ENCODE data around the gene SLC19A3.
"Not testable (repeated sequence)": the region's sequence is repeated elsewhere in the genome, so short reads cannot be mapped to it uniquely, and the experiment has no call there.

Gene SLC19A3

GRCh38 chr2:227701556-227701955 lies 16.3 kb downstream of the SLC19A3 start:
- DNase-seq, result no peak

GRCh38 chr2:227696990-227697679 lies 20.7 kb downstream of the SLC19A3 start:
- DNase-seq, result no peak

GRCh38 chr2:227687189-227687588 lies 30.6 kb downstream of the SLC19A3 start:
- no peak for DNase-seq

- no peak for DNase-seq
Measured at GRCh38 chr2:227684258-227684657, 33.6 kb downstream of the SLC19A3 start.

- DNase-seq, result no peak
Measured at GRCh38 chr2:227677928-227678327, 39.9 kb downstream of the SLC19A3 start.

- no peak for DNase-seq
Measured at GRCh38 chr2:227674485-227674884, 43.3 kb downstream of the SLC19A3 start.

GRCh38 chr2:227673620-227674019 lies 44.2 kb downstream of the SLC19A3 start:
- DNase-seq, result not testable (repeated sequence)

GRCh38 chr2:227671170-227671905 lies 46.5 kb downstream of the SLC19A3 start:
- no peak for DNase-seq

GRCh38 chr2:227666631-227667170 lies 51.1 kb downstream of the SLC19A3 start, which contains the start of gene SCYGR5:
Gene SCYGR5, plus strand, starts transcription at chr2:227666804. Its CDS starts 0 bp downstream, at chr2:227666804.
- not testable (repeated sequence) for DNase-seq

GRCh38 chr2:227665189-227665940 lies 52.5 kb downstream of the SLC19A3 start:
- DNase-seq, result no peak

GRCh38 chr2:227661827-227662226 lies 56.0 kb downstream of the SLC19A3 start:
- no peak for DNase-seq

- no peak for DNase-seq
Measured at GRCh38 chr2:227661025-227661649, 56.7 kb downstream of the SLC19A3 start.

- DNase-seq, result no peak
Measured at GRCh38 chr2:227657199-227657845, 60.5 kb downstream of the SLC19A3 start.

GRCh38 chr2:227655454-227655853 lies 62.4 kb downstream of the SLC19A3 start:
- DNase-seq, result no peak

- DNase-seq, result no peak
Measured at GRCh38 chr2:227654426-227654825, 63.4 kb downstream of the SLC19A3 start.

GRCh38 chr2:227653419-227653818 lies 64.4 kb downstream of the SLC19A3 start:
- no peak for DNase-seq

GRCh38 chr2:227643990-227644551 lies 73.8 kb downstream of the SLC19A3 start:
- DNase-seq, result no peak

- DNase-seq, result no peak
Measured at GRCh38 chr2:227642656-227643055, 75.2 kb downstream of the SLC19A3 start.

GRCh38 chr2:227634201-227634600 lies 83.6 kb downstream of the SLC19A3 start:
- DNase-seq, result no peak

Data from CD4-positive, alpha-beta T cell treated with Interleukin-21 for 1 hour (primary cell).